K562 (cell line): ENCODE results near the gene NDUFS8. TPM values are rescaled to one million over a fixed set of nuclear protein-coding genes. Genes with fewer than 3 reads are reported as not detected.

Experiments used
- ATF2 ChIP-seq: sonication (generic); formaldehyde crosslinking; IDR thresholded peaks from 2 replicates; pipeline ENCODE4 v1.8.1; 2022; ENCODE audit warnings: missing genetic modification reagents
- ATF7 ChIP-seq: fragments of 450-650 bp; IDR thresholded peaks from 2 replicates; pipeline ENCODE4 v1.7.1; 2014; ENCODE audit warnings: mild to moderate bottlenecking, moderate library complexity
- BHLHE40 ChIP-seq: IDR thresholded peaks from 2 replicates; pipeline ENCODE4 v1.6.1; 2011; ENCODE audit warnings: low read length, improper control_type of control experiment
- CBFA2T3 ChIP-seq: fragments of 450-650 bp; IDR thresholded peaks from 2 replicates; pipeline ENCODE4 v1.6.1; 2017
- CBX3 ChIP-seq, 2 experiments: IDR thresholded peaks; 1 replicate in 1 of 2; 2 replicates in 1 of 2; pipeline ENCODE4 v1.6.1; 2012; ENCODE audit warnings: inconsistent platforms in 2 of 2, low read length in 2 of 2, borderline replicate concordance in 1 of 2, control low read depth in 1 of 2
- CXXC5 ChIP-seq: fragments of 250-450 bp; sonication (Bioruptor Pico); IDR thresholded peaks from 2 replicates; pipeline ENCODE4 v1.8.0; 2022; ENCODE audit warnings: inconsistent platforms, mild to moderate bottlenecking, moderate library complexity
- E2F5 ChIP-seq: sonication (generic); formaldehyde crosslinking; IDR thresholded peaks from 2 replicates; pipeline ENCODE4 v1.8.0; 2022; ENCODE audit warnings: mild to moderate bottlenecking, missing genetic modification reagents
- ESRRA ChIP-seq: fragments of 450-650 bp; IDR thresholded peaks from 2 replicates; pipeline ENCODE4 v1.6.1; 2014; ENCODE audit warnings: low read depth, mild to moderate bottlenecking, moderate library complexity, borderline replicate concordance
- GABPA ChIP-seq: fragments of 200-800 bp; sonication (Bioruptor generic); conservative IDR thresholded peaks from 2 replicates; pipeline ENCODE4 v1.6.1; 2016; ENCODE audit warnings: low read depth, missing genetic modification characterization, missing compliant biosample characterization
- GABPB2 ChIP-seq: fragments of 250-450 bp; sonication (Bioruptor Pico); conservative IDR thresholded peaks from 2 replicates; pipeline ENCODE4 v1.5.1; 2021; ENCODE audit warnings: mild to moderate bottlenecking
- GATAD2A ChIP-seq: fragments of 450-650 bp; IDR thresholded peaks from 2 replicates; pipeline ENCODE4 v1.6.1; 2017
- KDM5B ChIP-seq: fragments of 200-600 bp; sonication (generic); IDR thresholded peaks from 2 replicates; pipeline ENCODE4 v1.6.1; 2012; ENCODE audit warnings: low read depth, mild to moderate bottlenecking, moderate library complexity, low read length, control low read depth, inconsistent platforms; ENCODE audit not compliant: insufficient replicate concordance
- KLF10 ChIP-seq: fragments of 250-450 bp; sonication (Bioruptor Pico); IDR thresholded peaks from 2 replicates; pipeline ENCODE4 v1.6.1; 2021; ENCODE audit warnings: matching md5 sums
- LARP7 ChIP-seq: fragments of 450-650 bp; IDR thresholded peaks from 2 replicates; pipeline ENCODE4 v1.6.1; 2016
- LCOR ChIP-seq: sonication (generic); formaldehyde crosslinking; IDR thresholded peaks from 2 replicates; pipeline ENCODE4 v1.8.0; 2022; ENCODE audit warnings: mild to moderate bottlenecking, missing genetic modification reagents
- MED1 ChIP-seq: sonication (generic); formaldehyde crosslinking; IDR thresholded peaks from 2 replicates; pipeline ENCODE4 v1.8.1; 2023; ENCODE audit warnings: missing genetic modification reagents, borderline replicate concordance
- NCOA1 ChIP-seq: fragments of 450-650 bp; IDR thresholded peaks from 2 replicates; pipeline ENCODE4 v1.6.1; 2016; ENCODE audit warnings: low read depth
- NFIC ChIP-seq: fragments of 450-650 bp; IDR thresholded peaks from 2 replicates; pipeline ENCODE4 v1.6.1; 2017; ENCODE audit warnings: mild to moderate bottlenecking, inconsistent platforms
- NFXL1 ChIP-seq: fragments of 450-650 bp; formaldehyde crosslinking; IDR thresholded peaks from 2 replicates; pipeline ENCODE4 v1.4.0; 2021; ENCODE audit warnings: mild to moderate bottlenecking
- TAF9B ChIP-seq: fragments of 450-650 bp; IDR thresholded peaks from 2 replicates; pipeline ENCODE4 v1.6.1; 2018; ENCODE audit warnings: mild to moderate bottlenecking; ENCODE audit not compliant: partially characterized antibody
- THRB ChIP-seq: fragments of 450-650 bp; formaldehyde crosslinking; conservative IDR thresholded peaks from 2 replicates; pipeline ENCODE4 v1.4.0; 2022; ENCODE audit warnings: mild to moderate bottlenecking, missing genetic modification characterization
- ZNF592 ChIP-seq: fragments of 450-650 bp; IDR thresholded peaks from 2 replicates; pipeline ENCODE4 v1.6.1; 2017; ENCODE audit warnings: antibody characterized with exemption, mild to moderate bottlenecking
- polyA plus RNA-seq, 8 experiments: library from polyadenylated mRNA; depleted of rRNA in 4 of 8; stranded (reverse) in 5 of 8; unstranded in 3 of 8; fragments of >200 nt; fragmentation: Nextera tagmentation in 2 of 8; fragmentation: Illumina TruSeq in 1 of 8; extraction: Ambion mirVana in 2 of 8; extraction: Trizol in 1 of 8; gene quantifications; 2 replicates each; pipeline versions ENCODE4 v1.2.1 to v1.2.3, GENCODE V29; 2011 to 2014; ENCODE audit warnings: inconsistent platforms in 1 of 8, missing spikeins in 1 of 8
- total RNA-seq, 7 experiments: library from RNA; depleted of rRNA in 6 of 7; stranded (reverse); fragments of >200 nt in 6 of 7; fragmentation: Illumina TruSeq in 2 of 7; extraction: Trizol in 2 of 7; gene quantifications; 2 replicates each; pipeline versions ENCODE4 v1.2.1 to v1.2.3, GENCODE V29; 2011 to 2021; ENCODE audit warnings: low replicate concordance in 1 of 7

Gene NDUFS8
- total and polyA plus RNA-seq, 9 of the 15 experiments (the other 6 are each of a cell fraction or from before 2014, with no cell fraction given) = 36.5 to 351 (median 101) TPM

GRCh38 chr11:68038718-68039525 lies 8.4 kb downstream of the NDUFS8 start, which contains the start of gene TCIRG1 (continued):
- no peak for TF ChIP-seq THRB (CRISPR knock-in tag)
- no peak for TF ChIP-seq TAF9B
- TF ChIP-seq ATF7 = 0 out of 2 replicates have a peak, but pooled peaks have one; percentile 36
- TF ChIP-seq ZNF592 = 0 out of 2 replicates have a peak, but pooled peaks have one; percentile 52
- no peak for TF ChIP-seq GATAD2A
- TF ChIP-seq KDM5B = peak; percentile 89
- TF ChIP-seq E2F5 (CRISPR knock-in tag) = peak; percentile 30; the same call in 1 of the 2 replicates
- TF ChIP-seq KLF10 (CRISPR knock-in tag) = no peak
- peak; percentile 34; the same call in 1 of the 2 replicates for TF ChIP-seq GABPA (tag)
- TF ChIP-seq NFXL1 (CRISPR knock-in tag) = no peak
- peak in 1 of 2 experiments; percentile 76; a peak in 2 of 3 replicates for TF ChIP-seq CBX3 (IDR thresholded peaks at IDR 0.05; ENCODE audit: borderline replicate concordance in 1 of 2, low read length in 2 of 2)
- TF ChIP-seq ATF2 (CRISPR knock-in tag) = no peak
- peak; percentile 50 for TF ChIP-seq ESRRA
- no peak for TF ChIP-seq NCOA1
- TF ChIP-seq GABPB2 (CRISPR knock-in tag) = no peak
- peak; percentile 66 for TF ChIP-seq CXXC5 (CRISPR knock-in tag)
- no peak for TF ChIP-seq BHLHE40
- no peak for TF ChIP-seq LARP7
- no peak for TF ChIP-seq MED1 (CRISPR knock-in tag)
- no peak; the same call in 1 of the 2 replicates for TF ChIP-seq NFIC
- no peak for TF ChIP-seq CBFA2T3
- TF ChIP-seq LCOR (CRISPR knock-in tag) = 0 out of 2 replicates have a peak, but pooled peaks have one; percentile 16
